GM20000 (cell line): Measurements from ENCODE around the gene NET1.
"Not testable (repeated sequence)": the region's sequence is repeated elsewhere in the genome, so short reads cannot be mapped to it uniquely, and the experiment has no call there.

Experiments used
- DNase-seq: peaks from one replicate; pipeline ENCODE4 v3.0.0; 2012; ENCODE audit warnings: low spot score
- CTCF ChIP-seq: IDR thresholded peaks from 2 replicates; pipeline ENCODE4 v1.5.1; 2012; ENCODE audit warnings: mild to moderate bottlenecking, control low read depth; ENCODE audit errors: extremely low read depth, missing control alignments

Gene NET1

GRCh38 chr10:5373307-5373706 is 39.0 kb upstream of the NET1 start:
- DNase-seq: no peak
- TF ChIP-seq CTCF: no peak

DNA sequence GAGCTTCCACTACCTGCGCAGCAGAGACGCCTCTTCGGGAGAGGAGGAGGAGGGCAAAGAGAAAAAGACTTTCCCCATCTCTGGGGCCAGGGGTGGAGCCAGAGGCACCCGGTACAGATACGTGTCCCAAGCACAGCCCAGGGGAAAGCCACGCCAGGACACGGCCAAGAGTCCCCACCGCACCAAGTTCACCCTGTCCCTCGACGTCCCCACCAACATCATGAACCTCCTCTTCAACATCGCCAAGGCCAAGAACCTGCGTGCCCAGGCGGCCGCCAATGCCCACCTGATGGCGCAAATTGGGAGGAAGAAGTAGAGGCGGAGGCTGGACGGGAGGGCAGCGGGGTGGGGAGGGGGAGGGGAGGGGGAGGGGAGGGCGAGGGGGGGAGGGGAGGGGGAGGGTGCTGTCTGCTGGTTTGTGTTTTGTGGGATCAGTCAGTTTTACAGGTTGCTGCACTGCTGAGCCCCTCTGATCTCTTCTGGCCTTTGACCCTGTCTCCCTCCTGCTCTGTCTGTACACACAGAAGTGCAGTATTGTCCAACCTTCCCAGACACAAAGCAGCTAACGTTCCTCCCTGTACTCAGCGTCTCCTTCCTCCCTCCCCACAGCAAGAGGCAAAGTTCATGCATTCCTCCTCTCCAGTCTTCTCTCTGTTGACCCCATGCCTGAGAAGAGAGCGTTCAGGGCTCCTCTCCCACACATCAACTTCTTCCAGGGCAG is 38.3 kb upstream of the NET1 start:
- no peak for TF ChIP-seq CTCF
- DNase-seq: no peak

GRCh38 chr10:5376450-5376849 is 35.9 kb upstream of the NET1 start:
- TF ChIP-seq CTCF: no peak
- DNase-seq: no peak

- not testable (repeated sequence) for DNase-seq
Observed at GRCh38 chr10:5379202-5379601, 33.2 kb upstream of the NET1 start.

DNA sequence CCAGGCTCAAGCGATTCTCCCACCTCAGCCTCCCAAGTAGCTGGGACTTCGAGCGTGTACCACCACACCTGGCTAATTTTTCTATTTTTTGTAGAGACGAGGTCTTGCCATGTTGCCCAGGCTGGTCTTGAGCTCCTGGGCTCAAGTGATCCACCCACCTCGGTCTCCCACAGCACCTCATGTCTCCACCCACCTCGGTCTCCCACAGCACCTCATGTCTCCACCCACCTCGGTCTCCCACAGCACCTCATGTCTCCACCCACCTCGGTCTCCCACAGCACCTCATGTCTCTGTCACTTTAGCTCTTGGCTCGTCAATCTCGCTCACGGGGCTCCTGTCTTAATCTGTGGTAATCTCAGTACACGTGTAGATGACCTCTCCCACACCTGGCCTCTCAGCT is 32.0 kb upstream of the NET1 start:
- DNase-seq: not testable (repeated sequence)

- no peak for TF ChIP-seq CTCF
- no peak for DNase-seq
Observed at GRCh38 chr10:5381187-5381586, 31.2 kb upstream of the NET1 start.

DNA sequence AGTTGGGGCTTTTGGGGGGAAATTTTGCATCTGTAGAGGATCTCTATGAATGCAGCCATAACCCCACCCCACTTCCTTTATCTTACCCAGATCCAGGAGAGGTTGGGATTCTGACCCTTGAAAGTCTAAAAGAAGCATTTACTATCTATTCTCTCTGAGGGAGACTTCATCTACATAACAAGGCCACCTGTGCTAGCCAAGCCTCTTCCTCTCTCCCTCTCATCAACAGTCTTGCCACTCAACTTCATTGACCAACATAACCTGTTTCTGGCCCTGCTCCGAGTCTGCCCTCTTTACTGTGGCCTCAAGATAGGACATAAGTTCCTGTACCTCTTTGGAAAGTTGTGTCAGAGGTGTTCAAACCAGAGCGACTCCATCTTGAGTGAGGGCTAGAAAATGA is 27.1 kb upstream of the NET1 start:
- no peak for TF ChIP-seq CTCF
- no peak for DNase-seq

DNA sequence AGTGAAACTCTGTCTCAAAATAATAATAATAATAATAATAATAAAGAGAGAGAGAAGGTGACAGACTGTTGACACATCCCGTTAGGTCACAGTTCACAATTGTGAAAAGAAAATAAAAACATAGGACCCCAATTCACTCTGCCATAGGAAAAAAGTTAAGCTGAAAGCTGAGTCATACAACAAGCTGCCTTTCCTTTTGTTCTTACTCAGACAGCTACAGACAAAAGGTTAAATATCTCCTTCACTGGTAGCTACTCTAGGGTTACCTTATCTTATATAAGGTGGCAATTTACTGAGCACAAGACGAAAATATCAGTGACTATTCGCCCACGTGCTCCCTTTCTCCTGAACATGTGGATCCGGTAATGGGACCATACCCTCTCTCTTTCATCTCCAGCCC is 25.2 kb upstream of the NET1 start:
- no peak for TF ChIP-seq CTCF

More for the DNA sequence above, 25.2 kb upstream of the NET1 start:
- no peak for DNase-seq
